Heart right ventricle (tissue), 16 donors: ENCODE results near the gene S100A13. TPM values are rescaled to one million over a fixed set of nuclear protein-coding genes. Genes with fewer than 3 reads are reported as not detected.

Experiments used
- ATAC-seq, 8 donors: fragments of 200-7000 bp; cut with Tn5 transposase; one replicate each; pipeline ENCODE4 v1.9.1; 2020; ENCODE audit warnings: mild to moderate bottlenecking in 8 of 8, moderate library complexity in 8 of 8, moderate number of reproducible peaks in 1 of 8
- DNase-seq, 2 donors: peaks; one replicate each; pipeline ENCODE4 v3.0.0-alpha.2; 2020
- H3K27ac ChIP-seq, 10 donors: fragments of 200-600 bp; sonication (generic) in 2 of 10; one replicate each; pipeline versions ENCODE4 v1.5.0 to v1.8.0; 2020 to 2022; ENCODE audit warnings: mild to moderate bottlenecking in 3 of 10
- H3K27me3 ChIP-seq, 7 donors: fragments of 200-600 bp; one replicate each; pipeline ENCODE4 v1.8.0; 2021 to 2022; ENCODE audit warnings: mild to moderate bottlenecking in 2 of 7
- H3K36me3 ChIP-seq, 9 donors: fragments of 200-600 bp; sonication (generic) in 1 of 9; one replicate each; pipeline versions ENCODE4 v1.5.0 to v1.8.0; 2020 to 2022; ENCODE audit warnings: mild to moderate bottlenecking in 2 of 9
- H3K4me1 ChIP-seq, 9 donors: fragments of 200-600 bp; sonication (generic) in 1 of 9; one replicate each; pipeline versions ENCODE4 v1.5.0 to v1.8.0; 2020 to 2022; ENCODE audit warnings: mild to moderate bottlenecking in 4 of 9
- H3K4me3 ChIP-seq, 10 donors: fragments of 200-600 bp; sonication (generic) in 2 of 10; one replicate each; pipeline versions ENCODE4 v1.5.0 to v1.8.0; 2020 to 2022; ENCODE audit warnings: mild to moderate bottlenecking in 7 of 10, moderate library complexity in 2 of 10
- H3K9me3 ChIP-seq, 11 donors: fragments of 200-600 bp in 10 of 11; sonication (generic) in 2 of 11; one replicate each; pipeline versions ENCODE4 v1.5.0 to v1.8.0; 2013 to 2022; ENCODE audit warnings: mild to moderate bottlenecking in 2 of 11, control low read depth in 1 of 11, moderate library complexity in 1 of 11
- WGBS, 2 donors: extraction: QIAGEN DNeasy Blood & Tissue Kit; methylation state at CpG; one replicate each; pipeline ENCODE4 v1.1.7; 2013; ENCODE audit warnings: inconsistent platforms in 1 of 2; 5-methylcytosine and 5-hydroxymethylcytosine counted together
- intact Hi-C, 10 donors: fragments of 100-400 bp; cut with DNase I; formaldehyde crosslinking; loops; one replicate each; pipeline versions ENCODE4 v1.11.1 to v1.14.2; 2022
- polyA plus RNA-seq, 2 donors: library from polyadenylated mRNA; stranded (reverse); fragments of 200-250 nt; gene quantifications; one replicate each; pipeline ENCODE4 v1.2.3, GENCODE V29; 2013
- total RNA-seq, 10 donors: library from RNA; stranded (reverse); fragmentation: NEBNext Ultra II Directional in 3 of 10; extraction: Animal tissue kit (Norgen Biotek cat#: 25700) in 3 of 10; gene quantifications; one replicate each; pipeline versions ENCODE4 v1.2.1 to v1.2.4, GENCODE V29; 2021 to 2023
- TF ChIP-seq, protein P1 (sequence below), 9 donors: fragments of 200-600 bp; sonication (generic) in 2 of 9; IDR thresholded peaks; one replicate each; pipeline versions ENCODE4 v1.5.0 to v1.8.0; 2021 to 2022; ENCODE audit warnings: antibody characterized with exemption in 9 of 9, mild to moderate bottlenecking in 5 of 9, moderate library complexity in 1 of 9
- donor health status: Arrhythmogenic right ventricular cardiomyopathy.
- donor health status: ischemic (EF 13 %, LVEDD 7.1; RV severe dilation, severe dysfunction).
- donor health status: healthy with polysubstance abuse.
- donor health status: DM: no; HTN: yes; CAD: no.
- donor health status: DM: no; HTN: no; CAD: no.
- donor health status: ischemic (EF 25% LVEDD 6.9; RV normal size, moderate dysfunction).
- donor health status: ischemic (EF 25% LVEDD 5.7; RV mildly dilated, moderate dysfunction).
- donor health status: healthy.
- donor health status: DM: yes; HTN: yes; CAD: no.
- donor health status: Ischemic cardiomyopathy.
- donor health status: ischemic (EF 35%, LVEDD 5.7; RV mildly dilated, moderate dysfunction).
- donor health status: nonischemic (EF 11% LVEDD 7.7; RV severe dilation, severe dysfunction).
- donor health status: DM: yes; HTN: yes; CAD: no.
- donor health status: PGD.
- donor health status: ischemic (EF 29% LVEDD 5.4; RV normal size, mild dysfunction).
- donor health status: nonischemic (EF 23%, LVEDD 6.1; RV moderate dilation, normal function).

The S100A13 gene
- total and polyA plus RNA-seq, 12 donors, result 101 to 335 (median 134) TPM

DNA sequence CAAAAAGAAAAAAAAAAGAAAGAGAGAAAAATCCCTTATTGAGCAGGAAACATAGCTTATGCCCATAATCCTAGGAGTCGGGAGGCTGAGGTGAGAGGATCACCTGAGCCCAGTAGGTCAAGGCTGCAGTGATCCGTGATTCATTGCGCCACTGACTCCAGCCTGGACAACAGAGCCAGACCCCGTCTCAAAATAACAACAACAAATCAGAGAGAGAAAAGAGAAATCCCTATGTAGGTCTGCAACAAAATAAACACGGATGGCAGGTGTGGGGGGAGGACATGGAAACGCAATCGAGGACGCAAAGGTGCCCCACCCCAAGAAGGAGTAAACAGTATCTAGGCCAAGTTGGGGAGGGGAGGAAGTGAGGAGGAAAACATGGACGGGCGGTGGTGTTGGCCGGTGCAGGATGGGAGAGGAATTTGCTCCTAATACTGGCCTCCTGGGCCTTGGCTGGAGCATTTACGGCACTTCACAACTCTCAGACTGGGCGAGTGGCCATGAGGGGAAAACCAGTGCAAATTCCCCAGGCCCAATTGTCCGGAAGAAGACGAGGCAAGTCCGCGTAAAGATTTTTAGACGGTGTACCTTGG lies 6.0 kb upstream of the S100A13 start:
- intact Hi-C loops, result loop anchor here in 1 of 10 donors (5.0 kb wide), 1 partner anchor 34 kb away; no protein-coding TSS in a partner anchor
- H3K27ac ChIP-seq, result peak overlapping the region; percentile 98 to 100 (median 100)
- no peaks in the 10 kb centered on the region for H3K27me3 ChIP-seq
- 30 to 47% methylated on average over 18 of the region's 18 CpGs for WGBS, 2 donors
- TF ChIP-seq, protein P1, sequence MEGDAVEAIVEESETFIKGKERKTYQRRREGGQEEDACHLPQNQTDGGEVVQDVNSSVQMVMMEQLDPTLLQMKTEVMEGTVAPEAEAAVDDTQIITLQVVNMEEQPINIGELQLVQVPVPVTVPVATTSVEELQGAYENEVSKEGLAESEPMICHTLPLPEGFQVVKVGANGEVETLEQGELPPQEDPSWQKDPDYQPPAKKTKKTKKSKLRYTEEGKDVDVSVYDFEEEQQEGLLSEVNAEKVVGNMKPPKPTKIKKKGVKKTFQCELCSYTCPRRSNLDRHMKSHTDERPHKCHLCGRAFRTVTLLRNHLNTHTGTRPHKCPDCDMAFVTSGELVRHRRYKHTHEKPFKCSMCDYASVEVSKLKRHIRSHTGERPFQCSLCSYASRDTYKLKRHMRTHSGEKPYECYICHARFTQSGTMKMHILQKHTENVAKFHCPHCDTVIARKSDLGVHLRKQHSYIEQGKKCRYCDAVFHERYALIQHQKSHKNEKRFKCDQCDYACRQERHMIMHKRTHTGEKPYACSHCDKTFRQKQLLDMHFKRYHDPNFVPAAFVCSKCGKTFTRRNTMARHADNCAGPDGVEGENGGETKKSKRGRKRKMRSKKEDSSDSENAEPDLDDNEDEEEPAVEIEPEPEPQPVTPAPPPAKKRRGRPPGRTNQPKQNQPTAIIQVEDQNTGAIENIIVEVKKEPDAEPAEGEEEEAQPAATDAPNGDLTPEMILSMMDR (IDR thresholded peaks at IDR 0.05), result no peak
- H3K9me3 ChIP-seq, result no peaks in the 10 kb centered on the region
- peaks cover 10 to 82% (median 61%) of the 10 kb centered on the region in 9 donors for H3K4me1 ChIP-seq
- ATAC-seq (peak; percentile 11 to 46 (median 32)), DNase-seq (peak in 1 of 2 donors; percentile 56)
- peaks cover 0 to 30% (median 16%) of the 10 kb centered on the region in 9 donors for H3K36me3 ChIP-seq
- peak overlapping the region in 9 of 10 donors; percentile 67 to 95 (median 91) for H3K4me3 ChIP-seq

DNA sequence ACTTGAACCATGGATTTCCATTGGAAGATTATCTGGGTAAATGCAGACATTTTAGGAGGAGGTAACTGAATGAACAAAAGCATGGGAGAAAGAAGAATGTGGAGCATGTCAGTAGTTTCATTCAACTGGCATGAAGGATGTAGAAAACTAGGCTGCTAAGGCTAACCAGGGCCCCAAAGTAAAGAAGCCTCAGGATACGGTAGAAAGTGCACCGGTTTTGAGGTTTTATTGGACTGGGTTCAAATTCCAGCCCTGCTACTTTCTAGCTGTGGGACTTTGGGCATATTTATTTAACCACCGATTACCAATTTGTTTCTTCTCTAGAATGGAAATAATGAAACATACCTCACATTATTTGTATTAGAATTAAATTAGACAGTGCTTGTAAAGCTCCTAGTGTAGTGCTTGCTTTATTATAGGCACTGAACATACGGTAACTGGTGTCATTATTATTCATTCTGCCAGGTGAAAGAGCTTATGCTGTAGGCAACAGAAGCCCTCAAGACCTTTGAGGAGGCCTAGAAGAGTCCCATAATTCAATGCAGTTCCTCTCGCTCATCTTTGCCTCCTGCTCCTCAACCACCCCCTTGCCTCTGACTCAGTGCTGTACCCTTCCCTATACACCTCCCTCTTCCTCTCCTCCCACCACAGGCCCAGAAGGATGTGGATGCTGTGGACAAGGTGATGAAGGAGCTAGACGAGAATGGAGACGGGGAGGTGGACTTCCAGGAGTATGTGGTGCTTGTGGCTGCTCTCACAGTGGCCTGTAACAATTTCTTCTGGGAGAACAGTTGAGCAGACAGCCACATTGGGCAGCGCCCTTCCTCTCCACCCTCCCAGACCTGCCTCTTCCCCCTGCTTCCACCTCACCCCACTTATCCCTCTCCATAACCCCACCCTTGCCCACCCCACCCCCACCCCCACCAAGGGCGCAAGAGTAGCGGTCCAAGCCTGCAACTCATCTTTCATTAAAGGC lies 4.0 kb upstream of the S100A13 start:
- intact Hi-C loops, result loop anchor here in 1 of 10 donors (5.0 kb wide), 1 partner anchor 36 kb away; no protein-coding TSS in a partner anchor
- DNase-seq (no peak), ATAC-seq (no peak)
- Histone ChIP-seq H3K27ac (peak overlapping the region in 8 of 10 donors; percentile 30 to 98 (median 92)), H3K4me1 (peaks cover 14 to 82% (median 59%) of the 10 kb centered on the region in 9 donors), H3K27me3 (no peaks in the 10 kb centered on the region), H3K9me3 (no peaks in the 10 kb centered on the region), H3K4me3 (peak overlapping the region in 3 of 10 donors; percentile 58 to 61 (median 60)), H3K36me3 (peaks cover 0 to 11% (median under 1%) of the 10 kb centered on the region in 9 donors)
- WGBS, 2 donors, result 80 to 81% methylated on average over 10 of the region's 10 CpGs
- TF ChIP-seq, protein P1 (IDR thresholded peaks at IDR 0.05), result no peak

DNA sequence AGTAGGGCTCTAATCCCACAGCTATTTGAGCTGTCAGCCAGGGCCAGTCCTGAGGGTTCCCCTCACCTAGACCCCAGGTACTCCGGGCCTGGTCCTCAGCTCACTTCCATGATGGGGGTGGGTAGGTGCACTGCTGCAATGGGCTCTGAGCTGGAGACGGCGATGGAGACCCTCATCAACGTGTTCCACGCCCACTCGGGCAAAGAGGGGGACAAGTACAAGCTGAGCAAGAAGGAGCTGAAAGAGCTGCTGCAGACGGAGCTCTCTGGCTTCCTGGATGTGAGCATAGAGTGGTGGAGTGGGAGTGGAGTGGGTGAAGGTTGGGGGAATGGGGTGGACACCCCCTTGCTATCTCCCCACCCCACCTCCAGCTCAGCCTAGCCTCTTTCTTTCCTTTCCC lies 3.1 kb upstream of the S100A13 start:
- 76 to 81% methylated on average over 7 of the region's 7 CpGs for WGBS, 2 donors
- peaks cover 20 to 82% (median 57%) of the 10 kb centered on the region in 9 donors for H3K4me1 ChIP-seq
- H3K36me3 ChIP-seq, result peaks cover 0 to 6% (median 0%) of the 10 kb centered on the region in 9 donors
- no peak for DNase-seq
- no peaks in the 10 kb centered on the region for H3K9me3 ChIP-seq
- intact Hi-C loops, result loop anchor here in 1 of 10 donors (5.0 kb wide), 1 partner anchor 37 kb away; no protein-coding TSS in a partner anchor
- peak overlapping the region in 8 of 10 donors; percentile 13 to 71 (median 58) for H3K4me3 ChIP-seq
- ATAC-seq, result no peak
- TF ChIP-seq, protein P1 (IDR thresholded peaks at IDR 0.05), result no peak
- peak overlapping the region; percentile 38 to 98 (median 90) for H3K27ac ChIP-seq
- H3K27me3 ChIP-seq, result no peaks in the 10 kb centered on the region

GRCh38 chr1:153629971-153630370 lies 2.7 kb upstream of the S100A13 start:
- intact Hi-C loops, result loop anchor here in 2 of 10 donors (5.0 kb wide), 2 partner anchors 37 to 42 kb away; partner anchors contain the start of gene ILF2 (in 1 of the 2)
- DNase-seq, result peak; percentile 67 to 80
- Histone ChIP-seq H3K27ac (peak overlapping the region; percentile 51 to 98 (median 90)), H3K4me3 (peak overlapping the region in 9 of 10 donors; percentile 19 to 71 (median 58)), H3K36me3 (peaks cover 0 to 9% (median 0%) of the 10 kb centered on the region in 9 donors), H3K4me1 (peaks cover 20 to 82% (median 54%) of the 10 kb centered on the region in 9 donors), H3K9me3 (no peaks in the 10 kb centered on the region), H3K27me3 (no peaks in the 10 kb centered on the region)
- TF ChIP-seq, protein P1 (IDR thresholded peaks at IDR 0.05), result no peak
- 53 to 72% methylated on average over 1 of the region's 1 CpG for WGBS, 2 donors
- peak in 7 of 8 donors; percentile 19 to 52 (median 31) for ATAC-seq
